HUES48 (cell line): ENCODE results near the gene CLEC16A.

Source experiments
- H3K27ac ChIP-seq: one replicate; pipeline ENCODE4 v1.7.0; 2013; ENCODE audit warnings: low read depth, low read length, inconsistent platforms
- H3K27me3 ChIP-seq: 2 replicates; pipeline ENCODE4 v1.6.1; 2013; ENCODE audit warnings: mild to moderate bottlenecking, low read length; ENCODE audit not compliant: control insufficient read depth, insufficient read depth
- H3K36me3 ChIP-seq: 2 replicates; pipeline ENCODE4 v1.6.1; 2013; ENCODE audit warnings: low read length; ENCODE audit not compliant: control insufficient read depth, insufficient read depth
- H3K4me1 ChIP-seq: 2 replicates; pipeline ENCODE4 v1.6.1; 2013; ENCODE audit warnings: mild to moderate bottlenecking, low read length; ENCODE audit not compliant: control insufficient read depth, insufficient read depth
- H3K4me3 ChIP-seq: 2 replicates; pipeline ENCODE4 v1.5.1; 2013; ENCODE audit warnings: mild to moderate bottlenecking, low read depth, low read length
- H3K9ac ChIP-seq: 2 replicates; pipeline ENCODE4 v1.6.1; 2013; ENCODE audit warnings: mild to moderate bottlenecking, low read depth, low read length, moderate library complexity
- H3K9me3 ChIP-seq: 2 replicates; pipeline ENCODE4 v1.6.1; 2013; ENCODE audit warnings: low read length; ENCODE audit not compliant: control insufficient read depth, insufficient read depth

Gene CLEC16A

GRCh38 chr16:10944249-10945064, at the start of gene CLEC16A:
TSS of gene CLEC16A (plus strand) at chr16:10944564. CDS start at chr16:10944718, 154 bp downstream.
- Histone ChIP-seq H3K4me1 (peaks cover 57% of the 10 kb centered on the region), H3K4me3 (peak within 1 kb of the TSS; percentile 92), H3K27me3 (no peaks in the 10 kb centered on the region), H3K36me3 (peaks cover 7% of the 10 kb centered on the region; the same call in 1 of the 2 replicates), H3K27ac (peak within 1 kb of the TSS; percentile 35), H3K9ac (no peak within 1 kb of the TSS), H3K9me3 (no peaks in the 10 kb centered on the region)

GRCh38 chr16:10895053-10895946, 49.1 kb upstream of the CLEC16A start:
- Histone ChIP-seq H3K27me3 (no peaks in the 10 kb centered on the region), H3K9me3 (no peaks in the 10 kb centered on the region), H3K4me1 (no peaks in the 10 kb centered on the region), H3K36me3 (no peaks in the 10 kb centered on the region), H3K27ac (no peak overlapping the region), H3K9ac (no peak overlapping the region), H3K4me3 (no peak overlapping the region)

GRCh38 chr16:10896165-10896564, 48.2 kb upstream of the CLEC16A start:
- no peak overlapping the region for H3K9ac ChIP-seq

GRCh38 chr16:10896723-10897122, 47.6 kb upstream of the CLEC16A start:
- Histone ChIP-seq H3K9ac (no peak overlapping the region), H3K27ac (no peak overlapping the region), H3K9me3 (no peaks in the 10 kb centered on the region), H3K4me1 (no peaks in the 10 kb centered on the region), H3K27me3 (no peaks in the 10 kb centered on the region), H3K36me3 (no peaks in the 10 kb centered on the region), H3K4me3 (no peak overlapping the region)

More at GRCh38 chr16:10896165-10896564, 48.2 kb upstream of the CLEC16A start:
- no peaks in the 10 kb centered on the region for H3K36me3 ChIP-seq
- H3K9me3 ChIP-seq = no peaks in the 10 kb centered on the region
- H3K27me3 ChIP-seq = no peaks in the 10 kb centered on the region
- no peak overlapping the region for H3K27ac ChIP-seq
- no peak overlapping the region for H3K4me3 ChIP-seq
- H3K4me1 ChIP-seq = no peaks in the 10 kb centered on the region

- Histone ChIP-seq H3K4me1 (no peaks in the 10 kb centered on the region), H3K4me3 (no peak overlapping the region), H3K9ac (no peak overlapping the region), H3K27me3 (no peaks in the 10 kb centered on the region), H3K27ac (no peak overlapping the region), H3K36me3 (no peaks in the 10 kb centered on the region), H3K9me3 (no peaks in the 10 kb centered on the region)
Observed at GRCh38 chr16:10897134-10897533, 47.2 kb upstream of the CLEC16A start.

GRCh38 chr16:10902999-10903398, 41.4 kb upstream of the CLEC16A start:
- no peak overlapping the region for H3K9ac ChIP-seq
- no peaks in the 10 kb centered on the region for H3K4me1 ChIP-seq
- H3K36me3 ChIP-seq = no peaks in the 10 kb centered on the region

GRCh38 chr16:10906482-10906881, 37.9 kb upstream of the CLEC16A start:
- H3K4me3 ChIP-seq = no peak overlapping the region
- no peak overlapping the region for H3K27ac ChIP-seq
- no peaks in the 10 kb centered on the region for H3K36me3 ChIP-seq
- H3K4me1 ChIP-seq = no peaks in the 10 kb centered on the region
- H3K9me3 ChIP-seq = no peaks in the 10 kb centered on the region
- no peak overlapping the region for H3K9ac ChIP-seq
- no peaks in the 10 kb centered on the region for H3K27me3 ChIP-seq

More at GRCh38 chr16:10902999-10903398, 41.4 kb upstream of the CLEC16A start:
- no peaks in the 10 kb centered on the region for H3K9me3 ChIP-seq
- H3K27me3 ChIP-seq = no peaks in the 10 kb centered on the region
- H3K4me3 ChIP-seq = no peak overlapping the region
- no peak overlapping the region for H3K27ac ChIP-seq

- Histone ChIP-seq H3K27ac (no peak overlapping the region), H3K9me3 (no peaks in the 10 kb centered on the region), H3K36me3 (no peaks in the 10 kb centered on the region), H3K4me1 (no peaks in the 10 kb centered on the region), H3K4me3 (no peak overlapping the region), H3K27me3 (no peaks in the 10 kb centered on the region), H3K9ac (no peak overlapping the region)
Observed at GRCh38 chr16:10906914-10907756, 37.2 kb upstream of the CLEC16A start.

- Histone ChIP-seq H3K9ac (no peak overlapping the region), H3K27me3 (no peaks in the 10 kb centered on the region), H3K4me1 (no peaks in the 10 kb centered on the region), H3K36me3 (no peaks in the 10 kb centered on the region), H3K4me3 (no peak overlapping the region), H3K9me3 (no peaks in the 10 kb centered on the region), H3K27ac (no peak overlapping the region)
Observed at GRCh38 chr16:10907757-10908045, 36.7 kb upstream of the CLEC16A start.

GRCh38 chr16:10911267-10911666, 33.1 kb upstream of the CLEC16A start:
- H3K4me3 ChIP-seq = no peak overlapping the region
- H3K4me1 ChIP-seq = no peaks in the 10 kb centered on the region
- no peak overlapping the region for H3K27ac ChIP-seq
- H3K9me3 ChIP-seq = no peaks in the 10 kb centered on the region
- H3K36me3 ChIP-seq = no peaks in the 10 kb centered on the region
- H3K9ac ChIP-seq = no peak overlapping the region
- H3K27me3 ChIP-seq = no peaks in the 10 kb centered on the region
